Measurements from ENCODE around the gene MYO5A.
"Not testable (repeated sequence)": the region's sequence is repeated elsewhere in the genome, so short reads cannot be mapped to it uniquely, and the experiment has no call there.

The MYO5A gene

GRCh38 chr15:52419494-52419893 is 109.2 kb downstream of the MYO5A start:
- DNase-seq (ENCODE audit: low read depth in 2 of 2), result no peak

DNA sequence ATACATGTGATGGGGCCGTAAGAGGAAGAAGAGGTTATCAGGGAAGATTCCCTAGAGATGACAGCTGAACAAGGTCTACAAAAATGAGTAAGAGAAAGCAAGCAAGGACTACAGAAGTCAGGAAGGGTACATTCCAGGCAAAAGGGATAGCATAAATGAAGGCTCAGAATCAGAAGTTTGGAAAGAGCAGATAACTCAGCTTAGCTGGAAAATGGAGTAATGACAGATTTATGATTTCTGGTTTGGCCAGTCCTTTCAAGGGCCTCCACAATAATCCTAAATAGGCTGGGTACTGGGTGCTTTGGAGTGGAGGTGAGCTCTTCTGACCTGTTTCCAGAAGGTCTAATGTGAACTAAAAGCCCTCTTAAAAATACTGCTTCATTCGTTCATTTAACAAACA is 110.7 kb downstream of the MYO5A start:
- DNase-seq (ENCODE audit: low read depth in 2 of 2), result no peak

- no peak for DNase-seq (ENCODE audit: low read depth in 2 of 2)
Observed at GRCh38 chr15:52417521-52417920, 111.2 kb downstream of the MYO5A start.

- not testable (repeated sequence) for DNase-seq (ENCODE audit: low read depth in 2 of 2)
Observed at GRCh38 chr15:52416566-52416965, 112.1 kb downstream of the MYO5A start.

DNA sequence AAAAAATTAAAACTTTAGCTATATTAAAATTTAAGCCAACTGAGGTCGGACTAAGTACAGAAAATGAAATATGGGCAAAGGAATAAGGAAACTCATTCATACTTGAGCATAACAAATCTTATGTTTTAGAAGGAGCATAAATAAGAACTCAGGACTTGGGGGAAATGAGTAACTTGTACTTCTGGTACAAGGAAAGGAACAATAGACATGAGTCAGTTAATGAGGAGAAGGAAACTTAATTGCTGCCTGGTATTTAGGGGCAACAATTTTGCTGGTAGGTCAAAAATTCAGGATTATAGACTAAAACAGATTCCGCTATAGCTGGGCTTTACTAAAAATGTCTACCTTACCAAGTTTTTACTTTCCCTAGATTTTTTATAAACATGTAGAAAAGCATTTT is 113.1 kb downstream of the MYO5A start:
- DNase-seq (ENCODE audit: low read depth in 2 of 2), result no peak

DNA sequence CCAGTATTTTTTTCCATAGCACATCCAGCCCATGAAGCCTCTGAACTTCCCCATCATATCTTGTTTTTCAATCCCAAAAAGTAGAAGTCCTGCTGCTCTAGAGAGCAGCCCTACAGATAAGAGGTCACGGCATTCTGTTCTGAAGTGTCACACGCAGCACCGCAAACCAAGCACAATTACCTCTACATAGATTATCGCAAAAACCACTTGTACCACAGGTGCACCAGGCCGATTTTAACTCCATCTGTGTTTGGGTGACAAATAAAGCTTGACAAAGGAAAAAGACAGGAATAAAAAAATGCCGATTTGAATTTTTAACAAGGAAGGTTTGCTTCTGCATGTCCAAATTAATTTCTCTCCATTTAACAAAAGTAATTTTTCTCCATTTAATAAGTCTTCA is 113.7 kb downstream of the MYO5A start:
- no peak for DNase-seq (ENCODE audit: low read depth in 2 of 2)

- DNase-seq (ENCODE audit: low read depth in 2 of 2), result no peak
Observed at GRCh38 chr15:52408823-52409222, 119.9 kb downstream of the MYO5A start.

DNA sequence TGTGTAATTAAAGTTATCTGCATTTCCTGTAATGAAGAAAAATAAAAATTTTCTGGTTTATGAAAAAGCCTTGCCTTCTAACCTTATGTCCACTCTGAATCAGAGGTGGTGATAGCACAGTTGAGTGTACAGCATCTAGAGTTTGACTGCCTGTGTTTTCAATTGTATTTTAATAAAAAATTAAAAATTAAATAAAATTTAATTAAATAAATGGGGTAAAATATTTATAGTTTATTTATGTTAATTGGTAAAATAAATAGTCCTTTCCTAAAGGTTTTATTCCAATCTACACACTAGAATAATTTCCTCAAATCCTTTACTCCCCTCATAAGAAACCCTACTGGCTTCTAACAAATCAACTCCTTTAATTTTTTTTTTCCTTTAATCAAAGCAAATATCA is 121.3 kb downstream of the MYO5A start:
- no peak for DNase-seq (ENCODE audit: low read depth in 2 of 2)

- DNase-seq (ENCODE audit: low read depth in 2 of 2), result no peak
Observed at GRCh38 chr15:52406601-52407000, 122.1 kb downstream of the MYO5A start.

DNA sequence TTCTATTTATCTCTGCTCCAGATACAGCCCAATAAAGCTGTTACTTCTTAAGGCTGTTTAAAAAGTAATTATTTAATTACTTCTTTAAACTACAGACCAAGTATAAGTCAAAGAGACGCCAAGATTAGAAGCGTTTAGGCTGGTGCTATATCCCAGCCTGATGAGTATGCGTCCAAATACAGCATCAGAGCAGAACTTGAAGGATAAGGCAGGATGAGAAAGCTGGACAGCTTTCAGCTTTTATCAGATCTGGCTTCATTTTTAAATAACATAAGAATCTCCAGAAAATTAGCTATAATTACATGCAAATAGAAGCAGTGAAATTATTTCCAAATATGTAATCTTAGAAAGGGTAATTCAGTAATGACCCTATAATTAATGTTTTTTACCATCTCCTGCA is 122.8 kb downstream of the MYO5A start:
- DNase-seq (ENCODE audit: low read depth in 2 of 2), result no peak

- no peak for DNase-seq (ENCODE audit: low read depth in 2 of 2)
Observed at GRCh38 chr15:52397118-52397517, 131.6 kb downstream of the MYO5A start.

- no peak for DNase-seq (ENCODE audit: low read depth in 2 of 2)
Observed at GRCh38 chr15:52394118-52394517, 134.6 kb downstream of the MYO5A start.

GRCh38 chr15:52392008-52392687 is 136.5 kb downstream of the MYO5A start:
- DNase-seq (ENCODE audit: low read depth in 2 of 2), result no peak

DNA sequence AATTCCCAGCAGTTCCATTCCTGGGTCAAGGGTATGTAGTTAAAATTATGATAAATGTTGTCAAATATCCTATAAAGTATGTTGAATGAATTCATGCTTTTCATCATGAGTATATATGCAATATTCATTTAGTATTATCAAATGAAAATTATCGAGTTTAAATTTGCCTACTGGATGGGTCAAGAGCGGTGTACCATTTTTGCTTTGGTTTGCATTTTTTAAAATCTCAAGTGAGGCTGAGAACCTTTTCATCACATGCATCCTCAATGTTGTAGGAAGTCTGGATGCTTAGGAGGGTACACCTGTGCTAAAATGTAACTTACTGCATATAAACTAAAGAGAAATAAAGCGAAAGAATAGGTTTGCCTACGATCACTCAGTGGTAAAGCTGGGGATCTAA is 137.6 kb downstream of the MYO5A start:
- DNase-seq (ENCODE audit: low read depth in 2 of 2), result no peak

DNA sequence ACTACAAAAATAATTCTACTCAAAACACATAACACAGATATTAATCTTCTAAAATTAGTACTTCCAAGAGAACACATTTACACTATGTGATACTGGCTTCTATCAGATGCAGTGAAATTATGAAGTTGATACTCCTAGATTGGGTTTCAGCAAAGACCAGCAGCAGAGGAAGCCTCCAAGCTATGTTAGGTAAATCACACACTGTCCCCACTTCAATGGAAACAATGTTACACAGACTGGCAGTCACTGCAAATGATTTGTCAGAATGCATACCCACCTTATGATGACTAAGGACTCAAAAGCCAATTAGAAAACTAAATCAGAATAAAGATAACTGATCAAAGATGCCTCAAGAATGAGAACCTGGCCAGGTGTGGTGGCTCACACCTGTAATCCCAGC is 143.0 kb downstream of the MYO5A start:
- no peak for DNase-seq (ENCODE audit: low read depth in 2 of 2)

DNA sequence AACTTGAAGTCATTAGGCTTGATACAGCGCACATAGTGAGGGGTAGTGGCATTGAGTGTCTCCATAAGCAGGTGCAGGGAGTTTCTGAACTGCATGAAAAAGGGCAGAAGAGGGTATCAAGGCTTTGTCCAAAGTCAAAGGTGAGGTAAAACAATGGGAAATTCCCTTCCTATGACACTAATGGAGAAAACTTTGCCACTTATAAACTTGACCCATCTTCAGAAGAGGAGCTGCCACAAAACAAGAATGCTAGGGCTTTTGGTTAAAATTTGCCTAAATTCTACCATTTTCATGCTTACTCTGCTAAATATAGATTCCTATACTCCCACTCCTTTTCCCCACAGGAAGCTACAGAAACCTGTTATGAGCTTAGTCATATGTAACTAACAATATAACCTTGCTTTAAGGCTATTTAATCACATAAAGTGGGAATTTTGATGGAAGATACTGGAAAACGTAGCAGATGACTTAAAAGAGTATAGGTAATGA is 145.5 kb downstream of the MYO5A start:
- DNase-seq (ENCODE audit: low read depth in 2 of 2), result no peak

- no peak for DNase-seq (ENCODE audit: low read depth in 2 of 2)
Observed at GRCh38 chr15:52382647-52383046, 146.0 kb downstream of the MYO5A start.

GRCh38 chr15:52379395-52380106 is 149.1 kb downstream of the MYO5A start:
- DNase-seq (ENCODE audit: low read depth in 2 of 2), result no peak

- DNase-seq (ENCODE audit: low read depth in 2 of 2), result no peak
Observed at GRCh38 chr15:52378746-52379394, 149.8 kb downstream of the MYO5A start.

GRCh38 chr15:52370010-52370409 is 158.7 kb downstream of the MYO5A start:
- no peak for DNase-seq (ENCODE audit: low read depth in 2 of 2)

- no peak for DNase-seq (ENCODE audit: low read depth in 2 of 2)
Observed at GRCh38 chr15:52369455-52369854, 159.2 kb downstream of the MYO5A start.

- DNase-seq (ENCODE audit: low read depth in 2 of 2), result no peak
Observed at GRCh38 chr15:52369030-52369429, 159.7 kb downstream of the MYO5A start.

GRCh38 chr15:52368402-52368801 is 160.3 kb downstream of the MYO5A start:
- no peak for DNase-seq (ENCODE audit: low read depth in 2 of 2)
